GM19452 (cell line): ENCODE measurements around the gene HNRNPH1.
A peak's percentile ranks its signal among the peaks of the same experiment; 100 is the strongest.

Experiments
- ATAC-seq: cut with Tn5 transposase; IDR thresholded peaks from one replicate; pipeline ENCODE4 v1.9.1; 2021; ENCODE audit not compliant: unreplicated experiment

Gene HNRNPH1

DNA sequence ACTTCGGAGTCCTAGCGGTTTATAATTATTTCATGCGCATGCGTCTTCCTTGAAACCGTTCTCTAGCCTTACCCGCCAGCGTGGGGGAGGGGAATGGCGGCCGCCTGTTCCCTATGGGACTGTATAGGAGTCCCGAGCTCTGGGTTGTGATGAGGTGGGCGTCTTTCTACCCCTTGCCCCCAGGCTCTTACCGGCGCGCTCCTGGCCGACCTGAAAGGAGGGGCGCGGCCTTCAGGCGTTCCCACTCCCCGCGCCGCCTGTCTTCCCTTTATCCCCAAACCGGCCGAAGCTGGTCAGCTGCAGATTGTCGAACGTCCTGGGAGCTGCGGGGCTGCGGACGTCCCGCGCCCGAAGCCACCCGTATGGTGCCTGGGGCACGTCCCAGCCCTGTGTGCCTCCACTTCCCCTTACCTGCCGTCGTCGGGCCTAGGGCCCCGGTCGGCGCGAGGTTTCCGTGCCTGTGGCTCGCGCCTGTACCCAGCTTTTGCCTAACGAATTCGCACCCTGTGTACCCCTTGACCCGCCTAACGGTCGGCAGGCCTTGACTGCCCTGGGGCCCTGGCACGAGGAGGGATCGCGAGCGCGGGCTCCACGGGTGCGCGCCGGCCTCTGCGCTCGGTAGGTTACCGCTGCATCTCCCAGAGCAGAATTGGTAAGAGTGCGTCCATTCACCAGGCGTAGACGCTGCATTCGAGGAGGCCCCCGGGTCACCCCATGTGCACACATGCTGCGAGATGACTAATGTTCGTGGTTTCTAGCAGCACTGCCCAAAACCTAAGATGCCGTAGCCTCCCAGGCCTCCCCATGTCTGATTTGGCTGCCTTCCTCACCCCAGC lies 653 bp upstream of the HNRNPH1 start:
- ATAC-seq, result peak; percentile 20

DNA sequence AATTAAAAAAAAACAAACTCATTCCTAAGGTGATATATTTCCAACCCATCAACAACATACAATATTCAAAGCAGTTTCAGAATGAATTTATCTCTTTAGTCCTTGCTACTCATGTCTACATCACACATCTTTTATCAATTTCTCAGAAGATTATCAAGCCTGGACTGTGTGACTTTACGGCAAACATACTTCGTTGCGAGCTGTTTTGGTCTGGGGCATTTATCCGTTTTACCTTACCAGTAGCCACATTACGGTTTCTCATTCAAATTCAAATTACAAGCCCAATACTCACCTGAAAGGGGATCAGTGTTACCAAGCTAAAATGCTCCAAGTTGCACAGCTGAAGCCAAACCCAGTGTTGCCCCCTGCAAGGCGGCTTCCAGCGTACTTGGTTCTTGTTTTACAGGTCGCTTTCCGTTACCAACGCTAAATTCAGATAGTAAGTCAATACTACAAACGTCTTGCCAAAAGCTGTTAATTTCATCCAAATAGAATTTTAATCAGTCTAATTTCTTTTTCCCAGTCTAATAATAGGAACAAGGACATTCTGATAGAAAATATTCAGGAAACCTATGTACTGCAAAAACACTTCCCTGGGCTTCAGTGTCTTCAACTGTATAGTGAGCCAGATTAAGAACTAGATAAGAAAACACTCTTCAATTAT lies 1.8 kb downstream of the HNRNPH1 start:
- no peak for ATAC-seq

DNA sequence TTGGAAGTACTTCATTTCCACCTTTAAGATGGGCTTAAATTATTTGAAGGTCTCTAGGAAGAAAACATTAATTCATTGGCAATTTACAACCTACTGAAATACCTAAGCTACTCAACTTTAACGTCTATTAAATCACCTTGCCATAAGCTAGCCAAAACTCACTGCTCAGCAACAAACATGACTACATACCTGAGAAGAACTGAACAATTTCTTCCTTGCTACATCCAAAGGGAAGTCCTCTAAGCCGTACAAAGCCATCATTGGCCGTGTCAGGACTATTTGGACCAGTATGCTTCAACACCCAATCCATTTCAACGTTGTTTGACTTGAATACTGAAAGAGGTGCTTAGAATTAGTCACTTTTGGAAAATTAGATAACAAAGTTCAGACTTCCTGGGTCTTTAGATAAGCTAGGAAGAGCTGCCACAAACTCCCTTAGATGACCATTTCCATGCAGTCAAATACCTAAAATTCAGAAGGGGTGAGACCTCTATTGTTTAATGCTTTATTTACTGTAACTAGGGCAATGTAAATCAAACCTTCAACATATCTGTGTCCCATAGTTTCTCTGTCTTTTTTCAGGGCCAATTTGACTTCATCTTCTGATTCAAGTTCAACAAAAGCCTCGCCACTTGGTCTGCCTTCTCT lies 2.6 kb downstream of the HNRNPH1 start:
- no peak for ATAC-seq

DNA sequence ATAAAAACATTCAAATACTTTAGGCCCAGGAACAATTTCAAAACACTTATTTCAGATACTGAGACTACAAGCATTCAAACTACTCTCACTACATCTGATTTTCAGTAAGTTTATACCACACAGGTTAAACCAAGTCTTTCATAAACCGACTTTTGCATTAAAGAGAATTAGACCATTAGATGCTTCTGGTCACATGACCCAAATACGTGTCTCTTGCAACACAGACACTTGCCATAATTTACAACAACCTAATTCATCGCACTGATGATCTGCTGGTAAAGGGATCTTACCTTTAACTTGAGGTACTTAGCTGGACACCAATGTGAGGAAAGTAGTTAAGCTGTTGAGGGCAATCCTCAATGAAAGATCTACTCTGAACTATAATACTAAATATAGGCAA lies 3.2 kb downstream of the HNRNPH1 start:
- no peak for ATAC-seq

DNA sequence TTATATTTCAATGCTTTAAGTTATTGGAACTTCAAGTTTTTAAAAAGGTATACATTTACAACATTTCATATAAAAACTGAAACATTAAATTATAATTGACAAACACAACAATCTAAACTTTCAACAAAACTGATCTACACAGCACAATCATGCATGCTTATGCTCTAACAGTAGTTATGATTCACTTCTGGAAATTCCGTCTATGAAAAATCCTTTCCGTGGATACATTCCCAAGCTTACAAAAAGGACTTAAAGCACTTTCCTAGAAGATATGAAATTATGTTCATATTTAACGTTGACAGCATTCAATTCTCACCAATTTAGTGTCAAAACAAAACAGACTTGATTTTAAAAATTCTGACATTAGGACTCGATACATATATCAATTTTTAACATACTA lies 3.7 kb downstream of the HNRNPH1 start:
- ATAC-seq, result no peak

DNA sequence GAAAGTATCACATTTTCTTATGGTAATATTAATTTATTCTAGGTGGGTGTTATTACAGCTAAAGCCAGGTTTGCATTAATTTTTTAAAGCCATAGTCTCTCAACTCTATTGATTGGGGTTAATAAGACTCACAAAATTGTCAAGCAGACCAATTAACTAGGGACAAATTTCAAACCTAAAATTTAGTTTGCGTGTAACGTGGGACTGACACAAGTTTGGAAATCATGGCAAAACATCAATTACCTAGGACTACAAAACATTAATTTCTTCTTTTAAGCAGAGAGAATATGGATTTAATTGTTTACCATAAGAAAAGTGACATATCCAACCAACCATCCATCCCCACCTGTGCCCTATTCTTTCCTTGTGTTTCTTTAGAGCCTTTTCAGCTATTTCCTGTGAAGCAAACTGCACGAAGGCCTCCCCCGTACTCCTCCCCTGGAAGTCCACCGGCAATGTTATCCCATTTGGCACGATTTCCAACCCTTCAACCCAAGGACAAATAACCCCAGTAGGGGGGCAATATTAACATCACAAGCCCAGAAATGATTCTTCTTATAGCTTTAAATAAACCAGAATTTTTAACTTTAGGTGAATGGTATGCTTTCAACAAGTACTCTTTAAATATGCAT lies 4.4 kb downstream of the HNRNPH1 start:
- ATAC-seq, result no peak

DNA sequence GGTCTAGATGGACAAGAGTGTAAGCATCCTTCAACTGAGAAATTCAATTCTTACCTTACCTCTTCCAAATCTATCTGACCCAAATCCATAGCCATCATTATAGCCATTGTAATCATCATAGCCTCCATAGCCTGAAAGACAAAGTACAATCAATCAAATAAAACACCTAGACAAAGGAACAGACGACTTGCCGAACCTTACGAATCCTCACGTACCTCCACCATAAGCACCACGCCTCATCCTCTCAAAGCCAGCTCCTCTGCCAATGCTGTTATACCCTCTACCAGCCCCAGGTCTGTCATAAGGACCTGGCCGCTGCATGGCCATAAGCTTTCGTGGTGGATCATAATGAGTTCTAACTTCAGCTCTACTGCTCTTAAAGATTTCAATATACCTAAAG lies 5.5 kb downstream of the HNRNPH1 start:
- ATAC-seq, result no peak

DNA sequence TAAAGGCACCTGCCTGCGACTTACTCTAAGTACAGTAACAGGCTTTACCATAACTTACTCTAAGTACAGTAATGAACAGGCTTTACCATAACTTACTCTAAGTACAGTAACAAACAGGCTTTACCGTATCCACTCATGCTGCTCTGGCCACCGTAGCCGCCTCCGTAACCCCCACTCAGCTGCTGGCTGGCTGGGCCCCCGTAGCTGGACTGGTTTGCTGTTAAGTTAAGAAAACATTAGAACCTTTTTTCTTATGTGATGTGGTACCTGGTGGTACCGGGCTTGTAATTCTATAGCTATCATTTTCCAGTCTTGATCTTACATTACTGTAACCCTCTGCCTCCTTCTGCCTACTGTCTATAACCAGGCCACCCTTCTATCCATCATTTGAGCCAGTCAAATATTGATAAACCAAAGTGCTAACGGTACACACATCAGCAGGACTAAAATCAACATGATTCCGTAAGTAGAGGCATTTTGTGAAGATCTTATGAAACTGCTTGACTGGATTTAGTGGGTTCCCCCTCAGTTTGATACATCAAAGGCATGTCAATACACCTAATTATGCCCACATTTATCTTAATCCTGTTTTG lies 7.4 kb downstream of the HNRNPH1 start:
- no peak for ATAC-seq

DNA sequence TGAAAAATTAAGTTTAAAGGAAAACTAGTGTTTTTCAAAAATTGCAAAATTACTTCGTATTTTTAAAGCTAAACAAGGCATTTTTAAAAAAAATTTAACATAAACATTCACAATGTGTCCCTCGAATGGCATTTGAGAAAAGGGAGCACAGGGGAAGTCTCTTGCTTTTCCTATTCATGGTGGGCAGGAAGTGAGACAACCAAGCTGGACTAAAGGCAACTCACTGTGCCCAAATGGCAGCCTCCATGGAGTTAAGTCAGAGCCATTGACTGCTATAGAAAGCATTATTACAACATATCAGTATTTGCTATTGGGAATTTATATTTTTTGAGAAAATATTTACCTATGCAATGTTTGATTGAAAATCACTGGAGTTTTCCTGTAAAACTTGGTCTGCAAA lies 8.3 kb downstream of the HNRNPH1 start:
- ATAC-seq, result no peak

DNA sequence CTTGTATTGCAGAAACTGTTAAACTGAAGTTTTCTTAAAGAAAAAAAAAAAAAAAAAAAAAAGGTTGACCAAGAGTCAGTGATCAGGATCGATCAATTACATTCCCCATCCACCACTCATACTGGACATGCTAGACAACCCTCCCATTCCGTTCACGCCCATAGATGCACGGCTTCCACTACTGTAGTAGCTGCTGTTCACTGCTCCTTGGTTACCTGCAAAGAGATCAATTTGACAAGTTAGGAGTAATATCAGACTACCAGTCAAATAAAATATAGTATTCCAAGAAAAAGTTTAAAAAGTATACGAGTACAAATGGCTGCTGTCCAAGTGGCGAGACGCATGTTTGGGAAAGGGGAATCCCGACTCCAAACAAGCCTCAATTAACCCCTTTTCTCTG lies 8.7 kb downstream of the HNRNPH1 start:
- ATAC-seq, result no peak

DNA sequence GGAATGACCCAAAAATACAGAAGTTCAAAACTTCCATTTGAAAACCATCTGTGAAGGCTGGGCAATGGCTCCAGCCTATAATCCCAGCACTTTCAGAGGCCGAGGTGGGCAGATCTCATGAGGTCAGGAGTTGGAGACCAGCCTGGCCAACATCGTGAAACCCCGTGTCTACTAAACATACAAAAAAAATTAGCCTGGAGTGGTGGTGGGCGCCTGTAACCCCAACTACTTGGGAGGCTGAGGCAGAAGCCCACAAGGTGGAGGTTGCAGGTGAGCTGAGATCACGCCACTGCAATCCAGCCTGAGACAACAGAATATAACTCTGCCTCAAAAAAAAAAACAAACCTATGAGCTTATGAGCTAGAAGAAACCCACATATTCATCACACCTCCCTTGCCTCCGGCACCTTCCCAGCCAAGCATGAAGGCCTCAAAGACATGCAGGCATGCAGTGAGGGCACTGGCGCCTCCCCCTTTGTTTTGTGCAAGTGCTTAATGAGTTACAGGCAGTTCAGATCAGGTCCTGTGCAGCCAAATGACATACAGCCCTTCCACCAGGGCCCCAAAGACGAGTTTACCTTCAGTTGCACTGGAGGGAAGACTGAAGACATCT lies 9.9 kb downstream of the HNRNPH1 start:
- no peak for ATAC-seq

DNA sequence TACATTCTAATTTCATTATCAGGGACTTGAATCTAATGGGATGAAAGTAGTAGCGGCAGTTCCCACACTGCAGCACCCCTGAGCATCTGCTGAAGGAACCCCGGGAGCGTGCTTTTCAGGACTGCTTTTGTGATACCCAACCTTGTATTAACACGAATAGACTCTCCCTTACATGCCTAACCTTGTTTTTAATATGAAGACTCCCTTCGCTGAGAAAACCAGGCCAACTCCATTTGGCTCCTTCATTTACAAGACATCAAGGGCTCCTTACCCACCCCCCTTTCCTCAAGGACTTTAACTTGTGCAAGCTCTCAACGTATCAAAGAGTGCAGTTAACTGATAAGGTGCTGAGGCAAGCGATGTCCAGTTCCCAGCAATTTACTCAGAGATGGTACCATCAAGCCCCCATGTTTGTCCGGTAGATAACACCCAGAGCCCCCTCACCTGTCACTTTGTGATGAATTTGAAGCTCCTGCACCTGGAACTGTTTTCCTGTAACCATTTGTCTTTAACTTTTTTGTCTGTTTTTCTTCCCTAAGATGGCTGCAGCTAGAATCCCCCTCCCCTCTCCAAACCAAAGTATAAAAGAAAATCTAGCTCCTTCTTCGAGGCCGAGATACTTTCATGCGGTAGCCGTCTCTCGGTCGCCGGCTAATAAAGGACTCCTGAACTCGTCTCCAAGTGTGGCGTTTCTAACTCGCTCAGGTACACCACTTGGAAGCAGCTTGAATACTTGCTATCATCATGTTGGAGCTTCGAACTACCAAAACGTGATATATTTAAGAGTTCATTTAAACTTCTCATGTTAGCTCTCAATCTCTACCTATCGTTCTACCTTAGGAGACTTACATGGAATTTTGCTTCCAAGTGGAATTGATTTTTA lies 10.7 kb downstream of the HNRNPH1 start:
- no peak for ATAC-seq

DNA sequence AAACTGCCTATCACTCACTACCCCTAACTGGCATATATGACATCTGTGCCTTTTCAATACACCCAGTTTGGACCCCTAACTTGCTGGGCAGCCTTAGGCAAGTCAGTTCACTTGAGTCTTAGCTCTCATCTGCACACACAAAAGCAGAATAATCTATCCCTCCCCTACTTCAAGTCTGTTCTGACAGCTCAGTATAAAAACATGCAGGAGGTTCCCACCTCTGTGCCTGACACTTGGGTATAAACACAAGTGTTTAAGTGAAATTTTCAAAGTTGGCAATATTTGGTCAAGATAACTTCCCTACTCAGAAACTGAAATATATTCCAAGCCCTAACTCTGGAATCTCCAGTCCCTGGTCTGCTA lies 12.6 kb downstream of the HNRNPH1 start:
- no peak for ATAC-seq

DNA sequence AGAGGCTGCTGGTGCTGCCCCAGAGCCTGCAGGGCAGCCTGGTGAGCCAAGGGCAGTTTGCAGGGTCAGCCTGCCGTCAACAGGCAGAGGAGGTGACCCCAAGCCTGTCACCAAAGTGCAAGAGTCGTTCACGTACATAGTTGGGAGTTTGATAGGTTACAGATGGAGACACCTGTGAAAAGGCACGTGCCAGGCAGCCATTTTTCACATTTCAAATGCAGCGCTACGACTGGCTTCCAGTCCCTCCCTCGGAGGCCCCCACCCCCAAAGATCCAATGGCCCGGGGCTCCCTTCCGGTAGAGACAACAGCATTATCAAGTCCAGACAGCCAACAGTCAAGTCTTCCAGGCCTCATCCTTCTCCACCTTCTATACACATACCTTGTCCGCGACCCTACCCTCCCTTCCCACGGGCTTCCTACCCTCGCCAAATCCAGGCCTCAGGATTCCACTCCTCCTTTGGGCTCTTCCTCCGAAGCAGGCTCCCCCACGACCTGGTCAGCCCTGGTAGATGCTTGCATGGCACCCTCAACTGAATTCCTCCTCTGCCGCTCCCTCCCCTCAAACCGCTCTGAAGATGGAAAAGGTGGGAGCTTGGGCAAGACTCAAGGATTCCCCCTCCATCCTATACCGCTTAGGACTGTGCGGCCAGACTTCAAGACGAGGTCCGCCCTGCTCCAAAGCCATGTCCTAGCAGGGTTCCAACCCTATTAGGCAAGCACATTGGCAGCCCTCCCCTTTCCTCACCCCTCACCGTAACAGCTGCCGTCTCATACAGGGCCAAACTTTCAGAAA lies 13.2 kb downstream of the HNRNPH1 start:
- no peak for ATAC-seq

DNA sequence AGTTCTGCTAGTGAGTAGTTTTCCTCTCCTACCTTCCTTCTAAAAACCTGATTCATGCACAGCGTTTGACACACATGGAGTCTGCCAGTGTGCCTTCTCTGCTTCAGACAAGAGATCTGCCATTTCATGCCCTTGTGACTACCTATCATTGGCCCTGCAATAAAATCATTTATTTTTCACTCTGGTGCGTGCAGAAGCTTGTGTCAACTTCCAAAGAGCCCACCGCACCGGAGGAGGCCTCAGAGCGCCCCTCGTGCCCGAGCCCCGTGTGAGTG lies 13.7 kb downstream of the HNRNPH1 start:
- ATAC-seq, result no peak

DNA sequence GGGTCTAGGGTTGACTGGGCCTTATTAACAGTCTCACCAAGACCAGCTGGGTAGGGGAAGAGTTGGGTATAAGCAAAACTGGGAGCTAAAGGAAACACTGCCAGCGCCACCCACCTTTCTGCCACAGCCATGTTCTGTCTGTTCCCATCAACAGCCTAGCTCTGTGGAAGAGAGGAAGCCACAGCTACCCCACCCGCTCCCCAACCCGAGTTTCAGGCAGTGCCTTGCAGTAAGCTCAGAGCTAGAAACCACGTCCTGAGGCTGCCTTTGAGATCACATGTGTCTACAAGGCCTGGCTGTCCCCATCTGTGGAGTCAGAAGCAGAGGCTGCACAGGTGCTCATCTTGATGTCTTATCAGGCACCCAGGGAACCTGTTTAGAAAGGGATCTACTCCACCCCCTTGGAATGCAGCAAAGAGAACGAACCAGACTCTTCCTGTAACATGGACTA lies 15.3 kb downstream of the HNRNPH1 start:
- ATAC-seq, result no peak

DNA sequence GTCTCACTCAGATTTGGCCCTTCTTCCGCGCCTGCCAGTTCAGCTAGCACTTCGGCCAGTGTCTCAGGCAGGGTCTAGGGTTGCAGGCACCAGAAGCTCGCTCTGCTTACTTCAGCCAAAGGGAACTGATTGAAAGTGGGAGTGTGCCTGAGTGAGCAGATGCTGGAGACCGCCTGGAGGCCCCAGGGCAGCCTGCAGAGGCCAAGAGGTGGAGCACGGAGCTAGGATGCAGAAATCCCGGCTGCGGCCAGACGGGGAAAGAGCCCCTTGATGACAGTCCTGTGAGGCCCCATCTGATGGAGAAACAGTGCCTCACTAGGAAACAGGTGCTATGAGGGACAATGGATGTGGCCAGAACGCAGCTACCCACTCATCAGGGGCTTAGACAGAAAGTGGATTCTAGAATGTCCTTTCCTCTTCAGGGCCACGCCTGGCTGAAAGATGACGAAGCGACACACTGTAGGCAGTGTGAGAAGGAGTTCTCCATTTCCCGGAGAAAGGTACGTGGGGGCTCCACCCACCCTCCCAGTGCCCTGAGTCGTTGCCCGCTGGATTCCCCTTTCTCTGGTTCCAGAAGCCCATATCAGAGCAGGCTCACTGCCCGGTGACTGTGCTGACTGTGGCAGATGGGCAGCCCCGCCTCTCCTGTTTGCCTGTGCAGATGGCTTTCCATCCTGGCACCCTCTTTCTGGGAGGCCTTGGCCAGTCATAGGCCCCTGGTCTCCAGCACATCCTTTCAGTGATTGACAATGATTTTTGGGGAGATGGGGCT lies 16.1 kb downstream of the HNRNPH1 start:
- ATAC-seq, result no peak

DNA sequence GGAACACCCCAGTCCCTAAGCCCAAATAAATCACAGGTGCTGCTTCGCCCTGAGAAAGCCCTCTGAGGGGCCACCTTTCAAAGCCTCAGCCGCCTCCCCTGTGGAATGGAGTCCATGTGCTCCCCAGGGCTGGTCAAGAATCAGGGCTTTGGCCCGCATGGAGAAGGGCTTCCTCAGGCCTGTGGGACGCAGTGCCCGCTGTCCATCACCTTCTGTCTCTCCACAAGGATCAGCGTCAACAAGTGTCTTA lies 16.6 kb downstream of the HNRNPH1 start:
- no peak for ATAC-seq
